HG02870 (cell line): ENCODE measurements around the gene CNIH1.
"Not testable (repeated sequence)": the region's sequence is repeated elsewhere in the genome, so short reads cannot be mapped to it uniquely, and the experiment has no call there.

Experiments used
- ATAC-seq: cut with Tn5 transposase; IDR thresholded peaks from one replicate; pipeline ENCODE4 v1.9.1; 2021; ENCODE audit warnings: mild to moderate bottlenecking, moderate library complexity; ENCODE audit not compliant: unreplicated experiment

The CNIH1 gene

GRCh38 chr14:54387328-54387727, 53.8 kb downstream of the CNIH1 start:
- no peak for ATAC-seq

DNA sequence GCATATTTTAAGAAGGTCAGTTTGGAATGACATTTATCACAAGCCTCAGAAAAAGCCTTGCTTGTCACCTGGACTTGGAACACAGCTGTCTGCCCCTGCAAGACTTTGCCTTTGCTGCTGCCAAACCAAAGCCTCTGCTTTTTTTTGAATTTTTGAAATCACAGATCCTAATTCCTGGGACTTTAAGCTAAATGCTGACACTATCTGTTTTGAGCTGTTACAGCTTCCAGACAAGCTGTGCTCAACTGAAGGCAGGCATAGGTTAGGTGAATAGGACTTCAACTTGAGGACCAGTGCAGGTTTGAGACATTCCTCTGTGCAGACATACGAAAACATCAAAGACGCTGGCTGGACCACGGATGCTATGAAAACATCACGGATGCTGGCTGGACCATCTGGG, 55.6 kb downstream of the CNIH1 start:
- no peak for ATAC-seq

DNA sequence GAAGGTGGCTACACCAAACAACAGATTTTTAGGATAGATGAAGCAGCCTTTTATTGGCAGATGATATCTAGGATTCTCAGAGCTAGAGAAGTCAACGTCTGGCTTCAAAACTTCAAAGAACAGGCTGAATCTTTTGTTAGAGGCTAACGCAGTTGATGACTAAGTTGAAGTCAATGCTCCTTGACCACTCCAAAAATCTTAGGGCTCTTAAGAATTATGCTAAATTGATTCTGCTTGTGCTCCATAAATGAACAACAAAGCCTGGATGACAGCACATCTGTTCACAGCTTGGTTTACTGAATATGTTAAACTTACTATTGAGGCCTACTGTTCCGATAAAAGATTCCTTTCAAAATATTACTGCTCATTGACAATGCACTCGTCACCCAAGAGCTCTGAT, 57.3 kb downstream of the CNIH1 start:
- ATAC-seq = no peak

DNA sequence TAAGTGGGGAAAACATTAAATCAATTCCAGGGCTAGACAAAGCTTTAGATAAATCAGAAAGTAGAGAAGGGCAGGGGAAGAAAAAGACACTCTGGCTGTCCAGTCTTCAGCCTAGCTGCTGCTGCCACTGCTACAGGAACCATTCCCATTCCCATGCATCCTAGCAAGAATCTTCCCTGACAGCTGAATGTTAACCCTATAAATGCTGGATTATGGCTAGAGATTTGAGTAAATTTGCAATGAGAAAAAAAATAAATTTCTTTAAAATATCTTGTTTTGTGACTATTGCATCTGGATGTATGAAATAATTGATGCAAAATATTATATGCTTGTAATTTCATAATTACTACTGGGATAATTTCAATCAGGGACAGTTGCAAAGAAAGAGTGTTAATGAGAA, 59.4 kb downstream of the CNIH1 start:
- ATAC-seq = no peak

- ATAC-seq = not testable (repeated sequence)
Observed at GRCh38 chr14:54380558-54380957, 60.6 kb downstream of the CNIH1 start.

DNA sequence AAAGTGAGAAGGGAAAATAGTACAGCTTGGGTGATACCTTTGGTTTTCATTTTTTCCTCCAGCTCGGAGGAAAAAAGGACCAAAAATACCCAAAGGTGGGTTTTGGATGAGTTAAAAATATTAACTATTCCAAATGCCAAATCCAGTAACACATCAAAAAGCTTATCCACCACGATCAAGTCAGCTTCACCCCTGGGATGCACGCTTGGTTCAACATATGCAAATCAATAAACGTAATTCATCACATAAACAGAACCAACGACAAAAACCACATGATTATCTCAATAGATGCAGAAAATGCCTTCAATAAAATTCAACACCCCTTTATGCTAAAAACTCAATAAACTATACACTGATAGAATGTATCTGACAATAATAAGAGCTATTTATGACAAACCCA, 62.3 kb downstream of the CNIH1 start:
- not testable (repeated sequence) for ATAC-seq

- ATAC-seq = no peak
Observed at GRCh38 chr14:54377501-54377900, 63.7 kb downstream of the CNIH1 start.

DNA sequence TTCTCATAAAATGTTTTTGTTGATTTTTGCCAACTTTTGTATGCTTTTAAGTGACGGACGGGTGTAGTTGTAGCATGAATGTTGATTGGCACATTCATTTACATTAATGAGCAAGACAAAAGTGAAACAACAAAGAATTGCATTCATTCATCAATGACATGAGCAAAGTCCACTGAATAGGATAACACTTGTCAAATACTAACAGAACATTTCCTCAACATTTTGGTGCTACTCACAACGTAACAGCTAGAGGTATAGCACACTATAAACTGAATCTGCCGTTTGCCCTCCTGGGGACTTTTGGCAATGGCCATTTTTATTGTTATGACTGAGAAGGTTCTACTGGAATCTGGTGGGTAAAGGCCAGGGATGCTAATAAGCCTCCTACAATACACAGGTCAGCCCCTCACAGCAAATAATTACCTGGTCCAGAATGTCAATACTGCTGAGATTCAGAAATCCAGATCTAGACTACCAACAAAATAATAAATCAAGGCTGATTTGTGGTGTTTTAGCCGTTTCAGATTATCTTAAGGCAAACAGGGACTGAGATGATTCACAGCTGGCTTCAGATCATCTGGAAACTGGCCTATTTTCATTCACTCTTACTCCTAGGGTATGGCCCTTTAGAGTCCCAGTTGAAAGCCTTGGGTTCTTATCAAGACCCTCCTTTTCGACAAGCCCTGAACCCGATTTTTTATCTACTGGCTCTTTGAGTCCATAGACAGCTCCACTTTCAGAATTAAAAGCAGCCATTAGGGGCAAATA, 66.9 kb downstream of the CNIH1 start:
- no peak for ATAC-seq
